Activated T-cell treated with anti-CD3 and anti-CD28 coated beads, Interleukin-2, amount 50 U/mL, for 24 hours (primary cell): ENCODE results near the gene ATG16L2.
A peak's percentile ranks its signal among the peaks of the same experiment; 100 is the strongest.

Experiments used
- DNase-seq: peaks from one replicate; pipeline ENCODE4 v3.0.0-alpha.2; 2020
- H3K27ac Mint-ChIP-seq: 2 replicates; pipeline ENCODE4 v1.8.0; 2020; ENCODE audit warnings: mild to moderate bottlenecking, mixed read lengths
- H3K27me3 Mint-ChIP-seq: 2 replicates; pipeline ENCODE4 v1.8.0; 2020; ENCODE audit warnings: mixed read lengths
- H3K36me3 Mint-ChIP-seq: 2 replicates; pipeline ENCODE4 v1.8.0; 2020; ENCODE audit warnings: low read depth, mixed read lengths
- H3K4me1 Mint-ChIP-seq: 2 replicates; pipeline ENCODE4 v1.8.0; 2020; ENCODE audit warnings: low read depth, mixed read lengths
- H3K4me3 Mint-ChIP-seq: 2 replicates; pipeline ENCODE4 v1.8.0; 2020; ENCODE audit warnings: mild to moderate bottlenecking, moderate library complexity, mixed read lengths
- H3K9me3 Mint-ChIP-seq: 2 replicates; pipeline ENCODE4 v1.8.0; 2020; ENCODE audit warnings: mixed read lengths

The ATG16L2 gene

GRCh38 chr11:72814286-72815109, at the start of gene ATG16L2:
ATG16L2 (plus strand) TSS chr11:72814411; CDS start chr11:72814446, 35 bp downstream.
- H3K27ac Mint-ChIP-seq: peak within 1 kb of the TSS; percentile 99
- no peaks in the 10 kb centered on the region for H3K27me3 Mint-ChIP-seq
- H3K9me3 Mint-ChIP-seq: no peaks in the 10 kb centered on the region
- DNase-seq: no peak
- H3K4me3 Mint-ChIP-seq: peak within 1 kb of the TSS; percentile 100
- H3K4me1 Mint-ChIP-seq: peaks cover 44% of the 10 kb centered on the region
- peaks cover 86% of the 10 kb centered on the region for H3K36me3 Mint-ChIP-seq

- H3K4me1 Mint-ChIP-seq: peaks cover 18% of the 10 kb centered on the region
- H3K9me3 Mint-ChIP-seq: no peaks in the 10 kb centered on the region
- no peaks in the 10 kb centered on the region for H3K27me3 Mint-ChIP-seq
- H3K27ac Mint-ChIP-seq: no peak overlapping the region
- H3K4me3 Mint-ChIP-seq: no peak overlapping the region
- DNase-seq: no peak
- no peaks in the 10 kb centered on the region for H3K36me3 Mint-ChIP-seq
Observed at GRCh38 chr11:72764503-72764902, 49.7 kb upstream of the ATG16L2 start.

GRCh38 chr11:72766152-72766902, 47.9 kb upstream of the ATG16L2 start:
- Mint-ChIP-seq H3K27ac (no peak overlapping the region), H3K4me1 (peaks cover 18% of the 10 kb centered on the region), H3K4me3 (no peak overlapping the region), H3K36me3 (no peaks in the 10 kb centered on the region), H3K27me3 (no peaks in the 10 kb centered on the region), H3K9me3 (no peaks in the 10 kb centered on the region)
- no peak for DNase-seq

- H3K36me3 Mint-ChIP-seq: no peaks in the 10 kb centered on the region
- H3K27ac Mint-ChIP-seq: no peak overlapping the region
- H3K4me1 Mint-ChIP-seq: peaks cover 15% of the 10 kb centered on the region
- H3K27me3 Mint-ChIP-seq: no peaks in the 10 kb centered on the region
- H3K4me3 Mint-ChIP-seq: no peak overlapping the region
- H3K9me3 Mint-ChIP-seq: no peaks in the 10 kb centered on the region
- no peak for DNase-seq
Observed at GRCh38 chr11:72767203-72768062, 46.8 kb upstream of the ATG16L2 start.

- Mint-ChIP-seq H3K27ac (no peak overlapping the region), H3K9me3 (no peaks in the 10 kb centered on the region)
- no peak for DNase-seq
Observed at GRCh38 chr11:72768581-72768980, 45.6 kb upstream of the ATG16L2 start.

GRCh38 chr11:72769680-72770079, 44.5 kb upstream of the ATG16L2 start:
- Mint-ChIP-seq H3K27ac (no peak overlapping the region), H3K27me3 (no peaks in the 10 kb centered on the region), H3K36me3 (no peaks in the 10 kb centered on the region), H3K4me3 (no peak overlapping the region), H3K4me1 (no peaks in the 10 kb centered on the region), H3K9me3 (no peaks in the 10 kb centered on the region)
- DNase-seq: no peak

More at GRCh38 chr11:72768581-72768980, 45.6 kb upstream of the ATG16L2 start:
- no peaks in the 10 kb centered on the region for H3K27me3 Mint-ChIP-seq
- no peak overlapping the region for H3K4me3 Mint-ChIP-seq
- H3K4me1 Mint-ChIP-seq: peaks cover 4% of the 10 kb centered on the region
- no peaks in the 10 kb centered on the region for H3K36me3 Mint-ChIP-seq

- H3K4me1 Mint-ChIP-seq: no peaks in the 10 kb centered on the region
- H3K4me3 Mint-ChIP-seq: no peak overlapping the region
- H3K36me3 Mint-ChIP-seq: no peaks in the 10 kb centered on the region
- no peaks in the 10 kb centered on the region for H3K9me3 Mint-ChIP-seq
- no peak overlapping the region for H3K27ac Mint-ChIP-seq
- no peaks in the 10 kb centered on the region for H3K27me3 Mint-ChIP-seq
- no peak for DNase-seq
Observed at GRCh38 chr11:72770799-72771198, 43.4 kb upstream of the ATG16L2 start.

- no peaks in the 10 kb centered on the region for H3K27me3 Mint-ChIP-seq
- H3K9me3 Mint-ChIP-seq: no peaks in the 10 kb centered on the region
- no peak for DNase-seq
- no peaks in the 10 kb centered on the region for H3K4me1 Mint-ChIP-seq
- H3K4me3 Mint-ChIP-seq: no peak overlapping the region
- H3K36me3 Mint-ChIP-seq: no peaks in the 10 kb centered on the region
- no peak overlapping the region for H3K27ac Mint-ChIP-seq
Observed at GRCh38 chr11:72771507-72771906, 42.7 kb upstream of the ATG16L2 start.

GRCh38 chr11:72772059-72772458, 42.2 kb upstream of the ATG16L2 start:
- Mint-ChIP-seq H3K27ac (no peak overlapping the region), H3K4me3 (no peak overlapping the region), H3K27me3 (no peaks in the 10 kb centered on the region), H3K4me1 (no peaks in the 10 kb centered on the region), H3K36me3 (no peaks in the 10 kb centered on the region), H3K9me3 (no peaks in the 10 kb centered on the region)
- no peak for DNase-seq

- Mint-ChIP-seq H3K27ac (no peak overlapping the region), H3K9me3 (no peaks in the 10 kb centered on the region), H3K4me3 (no peak overlapping the region), H3K4me1 (no peaks in the 10 kb centered on the region), H3K36me3 (no peaks in the 10 kb centered on the region), H3K27me3 (no peaks in the 10 kb centered on the region)
- DNase-seq: no peak
Observed at GRCh38 chr11:72773291-72773690, 40.9 kb upstream of the ATG16L2 start.

GRCh38 chr11:72773696-72774095, 40.5 kb upstream of the ATG16L2 start:
- H3K27ac Mint-ChIP-seq: no peak overlapping the region
- no peak overlapping the region for H3K4me3 Mint-ChIP-seq
- H3K4me1 Mint-ChIP-seq: no peaks in the 10 kb centered on the region
- H3K9me3 Mint-ChIP-seq: no peaks in the 10 kb centered on the region
- no peaks in the 10 kb centered on the region for H3K27me3 Mint-ChIP-seq
- DNase-seq: no peak
- no peaks in the 10 kb centered on the region for H3K36me3 Mint-ChIP-seq

GRCh38 chr11:72774499-72774898, 39.7 kb upstream of the ATG16L2 start:
- H3K9me3 Mint-ChIP-seq: no peaks in the 10 kb centered on the region
- H3K36me3 Mint-ChIP-seq: no peaks in the 10 kb centered on the region
- H3K4me1 Mint-ChIP-seq: peaks cover 2% of the 10 kb centered on the region
- no peak overlapping the region for H3K4me3 Mint-ChIP-seq
- no peak overlapping the region for H3K27ac Mint-ChIP-seq
- no peaks in the 10 kb centered on the region for H3K27me3 Mint-ChIP-seq
- DNase-seq: no peak

GRCh38 chr11:72775288-72776110, 38.7 kb upstream of the ATG16L2 start:
- Mint-ChIP-seq H3K27me3 (no peaks in the 10 kb centered on the region), H3K9me3 (no peaks in the 10 kb centered on the region), H3K4me3 (no peak overlapping the region), H3K27ac (no peak overlapping the region), H3K4me1 (peaks cover 7% of the 10 kb centered on the region), H3K36me3 (no peaks in the 10 kb centered on the region)
- DNase-seq: no peak
